HG02678 (cell line): ENCODE measurements around the gene NUDT13.

Experiments used
- ATAC-seq: cut with Tn5 transposase; IDR thresholded peaks from one replicate; pipeline ENCODE4 v1.9.1; 2021; ENCODE audit warnings: mild to moderate bottlenecking, moderate library complexity; ENCODE audit not compliant: unreplicated experiment

The NUDT13 gene

DNA sequence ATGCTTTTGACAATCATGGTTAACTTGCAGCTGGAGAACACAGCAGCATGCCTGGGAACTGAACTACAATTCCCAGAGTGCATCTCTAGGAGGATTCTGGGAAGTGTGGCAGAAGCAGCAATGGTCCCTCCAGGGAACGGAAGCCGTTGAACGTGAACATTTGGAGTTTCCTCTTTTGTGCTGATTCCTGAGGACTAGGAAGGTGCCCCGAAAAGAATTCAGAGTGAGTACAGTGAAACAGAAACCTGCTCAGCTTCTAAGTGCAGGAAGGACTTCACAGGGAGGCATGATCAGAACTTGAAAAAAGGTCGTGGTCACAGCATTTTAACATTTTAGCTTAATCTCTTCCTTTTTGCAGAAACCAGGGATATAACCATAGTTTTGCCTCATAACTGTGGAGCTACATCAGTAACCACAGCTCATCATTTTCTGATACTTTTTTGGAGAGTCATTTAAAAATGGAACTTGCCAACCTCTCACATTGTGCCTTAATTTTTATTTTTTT is at the start of gene NUDT13:
Gene NUDT13, plus strand, starts transcription at position 111 of the 505 bp plus-strand sequence. CDS start 3,911 bp downstream, outside the sequence.
- peak; percentile 84 for ATAC-seq

DNA sequence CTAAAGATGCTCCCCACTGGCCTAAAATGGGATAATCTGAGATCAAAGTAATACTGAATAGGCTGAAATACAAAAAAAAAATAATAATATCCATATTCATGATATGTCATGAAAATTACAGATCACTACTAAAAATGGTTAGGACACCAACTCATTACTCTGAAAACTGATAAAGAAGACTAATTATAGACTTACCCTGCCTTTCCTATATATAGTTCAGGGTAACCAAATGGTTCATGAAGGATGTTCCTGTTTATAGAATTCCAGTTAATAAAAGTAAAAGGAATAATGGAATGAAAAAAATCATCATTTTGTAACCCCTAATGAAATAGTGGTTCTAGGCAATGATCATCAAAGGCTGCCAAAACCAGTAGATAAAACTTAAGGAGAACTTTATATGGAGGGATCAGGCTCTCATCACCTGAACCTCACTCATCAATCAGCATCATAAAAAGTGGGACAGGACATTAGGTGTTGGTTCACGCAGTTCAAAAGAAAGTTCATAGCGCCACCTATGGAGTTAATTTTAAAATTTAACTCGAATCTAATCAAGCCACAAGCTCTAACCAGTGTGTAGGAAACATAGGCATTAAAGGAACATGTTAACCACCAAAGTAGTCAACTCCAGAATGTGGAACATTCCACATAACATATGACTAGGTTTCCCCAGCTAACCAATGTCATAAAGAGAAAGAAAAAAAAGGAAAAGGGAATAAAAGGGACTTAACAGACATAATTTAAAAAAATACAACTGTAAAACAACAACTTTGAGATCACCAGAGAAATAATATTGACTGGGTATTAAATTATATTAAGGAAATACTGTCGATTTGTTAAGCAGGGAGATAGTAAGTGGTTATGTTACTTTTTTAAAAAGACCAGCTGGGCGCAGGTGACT is 49.3 kb upstream of the NUDT13 start:
- ATAC-seq: no peak

DNA sequence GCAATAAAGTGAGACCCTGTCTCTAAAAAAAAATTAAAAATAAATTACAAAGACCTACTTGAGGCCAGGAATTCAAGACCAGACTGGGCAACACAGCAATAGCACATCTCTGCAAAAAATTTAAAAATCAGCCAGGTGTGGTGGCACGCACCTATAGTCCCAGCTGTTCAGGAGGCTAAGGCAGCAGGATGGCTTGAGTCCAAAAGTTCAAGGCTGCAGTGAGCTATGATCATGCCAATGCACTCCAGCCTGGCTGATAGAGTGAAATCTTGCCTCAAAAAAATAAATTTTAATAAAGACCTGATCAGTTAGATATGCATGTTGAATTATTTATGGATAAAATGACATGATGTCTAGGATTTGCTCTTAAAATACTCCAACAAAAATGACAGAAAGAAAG is 48.5 kb upstream of the NUDT13 start:
- ATAC-seq: no peak

DNA sequence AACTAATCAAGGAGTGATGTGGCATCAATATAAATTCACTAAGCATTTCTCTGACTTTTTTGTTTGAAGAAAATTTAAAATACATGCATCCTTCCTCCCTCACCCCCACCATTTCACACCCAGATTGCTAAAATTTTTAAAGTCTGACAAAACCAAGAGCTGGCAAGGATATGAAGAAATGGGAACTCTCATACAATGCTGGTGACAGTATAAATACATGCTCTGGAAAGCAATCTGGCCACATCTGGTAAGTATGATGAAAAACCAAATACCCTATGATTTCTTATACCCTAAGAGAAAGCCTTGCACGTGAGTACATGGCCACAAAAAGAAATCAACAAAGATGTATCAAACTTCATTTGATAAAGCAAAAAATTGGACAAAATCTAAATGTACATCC is 44.8 kb upstream of the NUDT13 start:
- ATAC-seq: no peak

DNA sequence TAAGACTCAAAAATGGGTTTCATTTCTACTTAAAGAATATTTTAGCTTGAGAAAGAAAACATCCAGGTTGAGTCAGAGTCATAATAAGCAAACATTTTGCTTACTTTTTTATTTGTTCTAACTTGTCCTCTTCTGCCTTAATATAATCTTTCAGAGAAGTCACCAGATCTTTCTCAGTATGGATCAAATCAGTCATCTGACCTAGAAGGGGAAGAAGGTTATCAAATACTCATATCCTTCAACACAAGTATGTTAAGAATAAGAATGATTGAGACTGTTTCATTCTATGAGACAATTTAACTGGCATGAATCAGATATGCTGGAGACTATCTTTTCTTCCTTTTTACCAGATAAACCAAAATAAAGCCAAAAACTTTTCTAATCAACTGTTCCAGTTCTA is 36.6 kb upstream of the NUDT13 start:
- no peak for ATAC-seq

DNA sequence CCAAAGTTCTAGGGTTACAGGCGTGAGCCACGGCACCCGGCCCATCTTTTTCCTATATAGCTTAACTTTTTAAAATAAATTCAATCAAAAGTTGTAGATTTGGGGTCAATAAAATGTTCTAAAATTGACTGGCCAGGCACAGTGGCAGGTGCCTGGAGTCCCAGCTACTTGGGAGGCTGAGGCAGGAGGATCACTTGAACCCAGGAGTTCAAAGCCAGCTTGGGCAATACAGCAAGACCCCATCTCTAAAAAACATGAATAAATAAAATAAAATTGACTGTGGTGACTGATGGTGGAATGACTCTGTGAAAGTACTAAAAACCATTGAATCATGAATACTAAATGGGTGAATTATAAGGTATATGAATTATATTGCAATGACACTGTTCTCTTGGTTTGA is 34.4 kb upstream of the NUDT13 start:
- ATAC-seq: no peak

DNA sequence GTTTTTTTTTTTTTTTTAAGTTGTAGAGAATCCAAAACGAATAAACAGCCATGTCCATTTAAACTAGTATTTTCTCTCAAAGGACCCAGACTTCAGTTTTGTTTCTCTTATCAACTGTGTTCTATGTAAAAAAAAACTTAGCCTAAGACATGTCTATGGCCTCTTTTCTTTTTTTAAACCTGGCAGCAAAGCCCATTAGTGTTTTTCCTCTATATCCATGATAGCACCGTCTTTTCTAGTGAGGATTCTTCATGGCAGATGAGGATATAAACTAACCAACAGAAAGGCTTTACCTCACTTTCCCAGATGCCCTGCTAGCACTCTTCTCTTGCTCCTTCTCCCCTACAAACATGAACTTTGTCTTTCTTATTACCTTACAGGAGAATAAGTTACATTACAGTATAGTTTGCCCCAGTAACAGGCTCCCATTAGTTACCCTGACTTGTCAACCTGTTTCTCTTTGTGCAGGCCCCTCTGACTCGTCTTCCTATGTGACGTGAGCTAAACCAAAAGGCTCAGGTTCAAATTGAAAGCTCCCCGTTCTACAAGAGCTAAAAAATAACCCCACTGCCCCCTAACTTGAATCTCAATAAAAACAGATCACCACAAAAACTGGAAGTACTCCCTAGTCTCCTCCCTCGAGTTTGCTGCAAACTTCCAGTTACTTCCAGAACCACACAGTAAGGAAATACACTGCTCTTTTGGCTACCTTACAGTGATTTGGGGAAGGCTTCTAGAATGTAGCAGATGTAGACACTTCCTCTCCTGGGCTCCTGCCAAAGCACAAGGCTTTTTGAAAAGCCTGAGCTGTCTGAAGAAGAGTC is 33.7 kb upstream of the NUDT13 start:
- peak; percentile 46 for ATAC-seq

DNA sequence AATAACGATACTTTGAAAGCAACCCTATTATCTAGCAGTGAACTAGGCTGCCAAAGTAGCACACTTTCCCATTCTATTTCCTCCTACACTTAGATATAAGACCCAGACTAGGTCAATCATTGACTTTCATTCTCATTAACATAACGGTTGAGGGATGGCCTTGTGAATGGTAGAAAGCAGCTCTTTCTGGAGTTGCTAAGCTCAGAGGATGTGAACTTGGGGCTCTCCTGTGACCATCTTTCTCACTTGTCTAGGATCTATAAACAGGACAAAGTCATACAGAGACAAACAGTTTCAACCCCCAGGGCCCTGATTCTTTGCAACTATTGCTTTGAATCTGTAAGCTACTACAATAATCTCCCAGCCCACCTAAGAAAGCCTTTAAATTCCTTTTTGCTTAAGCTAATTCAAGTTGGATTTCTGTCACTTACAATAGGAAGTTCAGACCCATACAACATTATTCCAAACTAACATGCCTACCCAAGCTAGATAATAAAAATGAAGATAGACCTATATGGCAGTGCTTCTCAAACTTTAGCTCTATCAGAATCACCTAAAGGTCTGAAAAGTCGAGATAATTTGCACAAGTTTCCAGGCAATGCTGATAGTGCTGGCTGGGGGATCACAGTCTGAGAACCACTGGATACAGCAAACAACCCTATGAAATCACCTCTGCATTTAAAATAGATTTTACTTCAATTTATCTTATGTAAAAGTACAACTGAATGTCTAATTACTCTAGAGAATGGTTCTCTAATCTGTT is 30.3 kb upstream of the NUDT13 start:
- peak; percentile 74 for ATAC-seq

DNA sequence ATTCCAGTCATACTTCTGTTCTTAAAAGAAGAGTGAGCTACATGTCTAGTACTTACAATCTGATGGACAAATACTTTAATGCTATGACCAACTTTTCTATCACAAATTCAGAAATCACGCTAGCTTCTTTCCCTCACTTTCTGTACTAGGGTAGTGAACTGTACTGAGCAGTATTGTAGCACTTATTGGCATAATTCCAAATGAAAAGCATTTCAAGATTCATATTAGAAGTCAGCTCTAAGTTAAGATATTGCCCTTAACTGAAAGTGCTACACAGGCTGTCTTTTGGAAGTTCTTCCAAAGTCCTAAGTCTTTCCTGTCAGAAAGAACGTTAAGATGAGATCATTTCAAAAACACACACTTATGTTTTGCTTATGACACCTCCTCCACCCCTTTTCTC is 27.0 kb upstream of the NUDT13 start:
- ATAC-seq: no peak

DNA sequence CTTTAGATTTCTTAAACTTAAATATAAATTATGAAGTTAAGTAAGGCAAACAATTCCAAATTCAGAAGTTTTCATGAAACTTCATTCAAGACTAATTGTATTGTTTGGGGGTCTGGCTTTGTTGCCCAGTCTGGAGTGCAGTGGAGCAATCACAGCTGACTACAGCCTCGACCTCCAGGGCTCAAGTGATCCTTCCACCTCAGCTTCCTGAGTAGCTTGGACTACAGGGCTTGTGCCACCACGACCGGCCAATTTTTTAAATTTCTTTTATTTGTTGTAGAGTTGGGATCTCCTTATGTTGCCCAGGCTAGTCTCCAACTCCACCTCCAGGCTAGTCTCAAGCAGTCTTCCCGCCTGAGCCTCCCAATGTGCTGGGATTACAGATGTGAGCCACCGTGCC is 26.0 kb upstream of the NUDT13 start:
- ATAC-seq: no peak

DNA sequence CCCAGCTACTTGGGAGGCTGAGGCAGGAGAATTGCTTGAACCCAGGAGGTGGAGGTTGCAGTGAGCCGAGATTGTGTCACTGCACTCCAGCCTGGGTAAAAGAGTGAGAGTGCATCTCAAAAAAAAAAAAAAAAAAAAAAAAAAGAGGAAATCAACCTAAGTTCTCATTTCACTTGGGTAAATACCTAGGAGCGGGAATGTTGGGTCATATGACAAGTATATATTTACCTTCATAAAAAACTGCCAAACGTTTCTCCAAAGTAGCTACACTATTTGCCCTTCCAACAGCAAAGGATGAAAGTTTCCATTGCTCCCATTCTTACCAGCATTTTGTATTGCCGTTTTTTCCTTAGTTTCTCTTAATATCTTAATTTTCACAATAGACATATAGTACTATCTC is 23.4 kb upstream of the NUDT13 start:
- ATAC-seq: no peak

DNA sequence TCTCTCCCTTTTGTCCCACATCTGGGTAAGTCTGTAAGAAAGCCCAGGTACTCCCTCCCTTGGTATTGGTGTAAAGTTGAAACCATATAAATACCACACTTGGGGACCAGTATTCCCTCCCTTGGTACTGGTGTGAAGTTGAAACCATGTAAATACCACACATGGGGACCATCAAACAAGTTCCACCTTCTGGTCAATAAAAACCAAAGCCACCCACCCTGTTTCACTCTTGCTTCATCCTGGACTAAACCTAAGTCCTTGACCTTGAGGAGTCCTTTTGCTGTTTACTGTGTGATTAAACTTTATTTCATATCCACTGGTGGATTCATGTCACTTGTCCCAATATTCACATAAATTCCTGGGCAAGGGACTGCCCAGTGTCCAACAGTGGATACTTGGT is 22.0 kb upstream of the NUDT13 start:
- ATAC-seq: no peak

DNA sequence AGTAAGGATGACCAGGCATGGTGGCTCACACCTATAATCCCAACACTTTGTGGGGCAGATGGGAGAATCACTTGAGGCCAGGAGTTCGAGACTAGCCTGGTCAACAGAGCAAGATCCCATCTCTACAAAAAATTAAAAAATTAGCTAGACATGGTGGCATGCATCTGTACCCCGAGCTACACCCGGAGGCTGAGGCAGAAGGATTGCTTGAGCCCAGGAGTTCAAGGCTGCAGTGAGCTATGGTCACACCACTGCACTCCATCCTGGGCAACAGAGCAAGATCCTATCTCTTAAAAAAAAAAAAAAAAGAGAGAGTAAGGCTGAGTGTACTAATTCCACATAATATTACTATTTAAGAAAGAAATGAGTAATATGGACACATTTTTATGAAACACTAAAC is 17.4 kb upstream of the NUDT13 start:
- no peak for ATAC-seq

DNA sequence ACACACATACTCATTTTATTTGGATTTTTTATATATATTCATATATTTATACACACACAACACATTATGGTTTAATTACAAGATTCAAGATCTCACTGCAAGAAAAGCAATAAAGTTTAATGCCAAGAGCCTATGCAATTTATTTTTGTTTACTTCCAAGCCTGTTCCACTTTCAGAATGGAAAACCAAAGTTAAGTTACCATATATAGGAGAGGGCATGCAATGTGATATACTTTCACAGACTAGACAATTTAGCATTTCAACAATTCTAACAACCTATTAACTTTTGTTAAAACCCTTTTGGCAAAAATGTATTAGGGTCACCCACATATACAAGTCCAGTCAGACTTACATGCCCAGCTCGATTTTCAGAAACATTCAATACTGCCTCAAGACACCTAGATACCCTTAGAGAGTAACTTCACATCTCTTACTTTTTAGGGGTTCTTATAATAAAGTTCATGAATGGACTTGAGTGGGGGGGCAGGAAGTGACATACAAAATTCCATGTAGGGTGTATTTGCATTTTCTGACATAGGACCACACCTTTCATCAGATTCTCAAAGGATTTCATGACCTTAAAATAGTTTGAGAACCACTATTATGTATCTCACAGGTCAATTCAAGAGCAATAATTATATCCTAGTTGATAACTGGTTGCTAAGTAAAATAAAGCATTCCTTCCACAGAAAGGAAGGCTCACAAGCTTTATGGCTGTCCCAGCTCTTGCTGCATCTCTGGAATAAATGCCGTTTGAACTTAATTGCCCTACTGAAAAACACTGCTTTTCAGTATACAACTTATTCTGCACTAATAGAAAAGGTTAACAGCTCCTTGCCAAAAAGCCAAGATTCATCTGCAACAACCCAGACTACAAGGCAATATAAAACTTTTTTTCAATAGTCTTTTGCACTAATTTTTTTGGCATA is 16.1 kb upstream of the NUDT13 start:
- no peak for ATAC-seq

DNA sequence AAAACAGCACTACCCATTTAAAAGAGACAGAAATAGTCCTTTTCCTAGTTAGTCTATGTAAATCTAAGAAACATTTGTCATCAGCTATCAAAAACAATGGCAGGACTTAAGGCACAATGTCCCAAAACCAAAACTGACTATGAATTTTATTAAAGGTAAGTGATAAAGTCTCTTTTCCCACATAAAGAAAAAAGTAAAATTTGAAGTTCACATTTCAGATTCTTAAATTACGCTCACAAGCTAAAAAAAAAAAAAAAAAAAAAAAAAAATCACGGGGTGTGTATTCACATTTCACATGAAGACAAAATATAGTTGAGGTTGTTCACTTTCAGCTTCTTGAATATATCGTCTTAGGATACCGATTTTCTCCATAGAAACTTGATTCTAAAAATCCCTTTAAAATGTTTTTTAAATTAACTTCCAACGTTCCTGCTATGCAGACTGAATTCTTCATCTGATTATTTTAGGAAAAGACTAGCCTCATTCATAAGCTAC is 15.2 kb upstream of the NUDT13 start:
- no peak for ATAC-seq

DNA sequence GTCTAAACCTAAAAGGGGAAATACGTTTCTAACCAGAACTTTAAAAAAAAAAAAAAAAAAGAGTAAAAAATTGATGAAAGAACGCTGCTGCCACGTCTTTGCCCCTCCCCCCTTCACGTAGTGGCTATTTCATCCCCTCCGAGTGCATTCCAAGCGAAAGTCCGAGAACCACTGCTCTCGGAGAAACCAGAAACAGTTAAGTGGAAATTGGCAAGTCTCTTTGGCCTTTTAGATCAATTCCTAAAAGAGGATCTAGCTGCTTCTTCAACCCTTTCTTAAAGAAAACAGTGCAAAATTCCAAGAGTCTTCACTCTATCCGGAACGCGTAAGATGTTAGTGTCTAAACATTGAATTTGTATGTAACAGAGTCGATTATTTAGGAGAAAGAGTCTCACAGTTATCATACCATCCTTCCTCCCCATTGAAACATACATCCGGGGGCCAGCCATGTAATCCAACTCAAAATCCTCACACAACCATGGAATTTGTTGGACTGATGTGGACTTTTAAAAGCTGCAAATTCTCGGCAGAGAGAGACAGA is 14.7 kb upstream of the NUDT13 start:
- no peak for ATAC-seq

DNA sequence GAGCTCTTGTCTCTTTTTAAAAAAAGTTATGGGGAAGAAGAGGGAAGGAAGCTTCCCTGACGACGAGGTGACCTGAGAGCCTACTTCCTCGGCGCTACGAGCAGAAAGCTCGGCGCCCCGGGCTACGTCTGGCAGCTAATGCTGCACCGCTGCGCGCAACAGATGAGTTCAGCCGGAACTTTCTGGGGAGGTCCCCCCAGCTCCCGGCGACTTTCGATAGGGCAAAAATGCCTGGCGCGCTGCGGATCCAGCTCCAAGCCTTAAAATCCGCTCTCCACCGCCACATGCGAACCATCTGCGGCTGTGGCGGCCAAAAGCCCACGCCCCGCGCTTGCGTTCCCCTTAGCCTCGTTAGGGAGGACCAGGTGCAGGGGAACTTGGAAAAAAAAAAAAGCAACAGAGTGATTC is 14.2 kb upstream of the NUDT13 start:
- peak; percentile 34 for ATAC-seq

DNA sequence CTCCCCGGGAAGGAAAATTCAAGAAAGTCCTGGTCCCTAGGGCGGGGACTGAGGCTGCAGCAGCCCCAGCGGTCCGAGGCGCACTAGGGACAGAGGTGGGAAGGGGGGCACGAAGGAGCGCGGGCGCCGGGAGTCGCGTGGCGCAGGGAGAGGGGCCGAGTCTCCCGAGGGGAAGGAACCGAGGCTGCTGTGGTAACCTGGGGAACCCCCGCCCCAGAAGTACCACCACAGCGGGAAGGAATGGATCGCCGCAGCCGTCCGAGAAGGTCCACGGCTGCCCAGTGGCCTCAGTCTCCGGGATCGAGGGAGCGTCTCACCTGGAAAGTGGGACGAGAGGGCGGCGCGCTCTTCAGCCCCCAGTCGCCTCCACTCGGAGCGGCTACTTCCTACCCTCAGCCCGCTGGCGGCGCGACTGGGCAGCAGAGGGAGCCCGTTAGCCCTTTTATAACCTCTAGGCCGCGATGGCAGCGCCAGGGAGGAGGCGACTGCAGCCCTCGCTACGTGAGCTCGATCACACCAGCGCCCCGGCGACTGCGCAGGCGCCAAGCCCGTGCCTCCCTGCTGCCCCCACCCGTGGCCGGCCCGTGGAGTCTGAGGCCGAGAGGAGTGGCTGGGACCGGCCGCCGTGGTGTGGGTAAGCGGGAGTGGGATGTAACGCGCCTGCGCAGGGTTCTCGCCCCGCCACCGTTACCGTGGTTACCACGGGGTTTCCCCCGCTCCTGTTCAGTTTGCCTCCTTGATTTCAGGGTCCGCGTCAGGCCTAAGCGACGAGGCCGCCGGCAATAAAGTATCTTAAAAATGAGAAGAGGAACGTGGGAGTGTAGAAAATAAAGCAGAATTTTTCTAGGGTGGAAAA is 13.6 kb upstream of the NUDT13 start, which contains the start of gene P4HA1:
Gene P4HA1, minus strand, starts transcription at position 418 of the 856 bp plus-strand sequence. CDS start 21,983 bp downstream, outside the sequence.
- peak; percentile 89 for ATAC-seq
